Panc1 (cell line): Measurements from ENCODE around the gene SGF29. TPM values are rescaled to one million over a fixed set of nuclear protein-coding genes. Genes with fewer than 3 reads are reported as not detected.
"Not testable (repeated sequence)": the region's sequence is repeated elsewhere in the genome, so short reads cannot be mapped to it uniquely, and the experiment has no call there.

Source experiments
- ATAC-seq: fragments of 200-7000 bp; cut with Tn5 transposase; 2 replicates; pipeline ENCODE4 v1.9.1; 2020; ENCODE audit warnings: mild to moderate bottlenecking, moderate library complexity
- BruUV-seq: library from RNA; stranded (reverse); fragments of 400-500 nt; replicated peaks from 2 replicates; lab custom pipeline; 2021; lab: Mats Ljungman, UMichigan
- CTCF ChIA-PET: fragments of 300-600 bp; sonication (Branson Sonifier 250); formaldehyde crosslinking; loops from one replicate; lab custom pipeline; 2022; ENCODE audit warnings: antibody characterized with exemption; lab: Charles Lee
- POLR2A ChIA-PET: fragments of 300-600 bp; sonication (Branson Sonifier 250); formaldehyde crosslinking; loops from one replicate; lab custom pipeline; 2022; ENCODE audit warnings: antibody characterized with exemption; lab: Charles Lee
- DNase-seq: peaks from one replicate; pipeline ENCODE4 v3.0.0-alpha.2; 2010; ENCODE audit warnings: low read depth, low spot score
- H3K27ac ChIP-seq: 2 replicates; pipeline ENCODE4 v1.5.1; 2011; ENCODE audit warnings: mild to moderate bottlenecking, low read length, inconsistent platforms
- H3K27me3 ChIP-seq: fragments of 200-500 bp; sonication (Bioruptor generic); 2 replicates; pipeline ENCODE4 v1.6.0; 2014; ENCODE audit warnings: low read length, inconsistent platforms; ENCODE audit not compliant: control insufficient read depth, insufficient read depth
- H3K36me3 ChIP-seq: fragments of 200-500 bp; sonication (Bioruptor generic); 2 replicates; pipeline ENCODE4 v1.5.1; 2014; ENCODE audit warnings: inconsistent platforms, mild to moderate bottlenecking, low read length, moderate library complexity; ENCODE audit not compliant: control insufficient read depth, insufficient read depth
- H3K4me1 ChIP-seq: 2 replicates; pipeline ENCODE4 v1.5.1; 2011; ENCODE audit warnings: inconsistent platforms, mild to moderate bottlenecking, low read length, moderate library complexity; ENCODE audit not compliant: control insufficient read depth, insufficient read depth
- H3K4me3 ChIP-seq, 2 experiments: 2 replicates each; pipeline ENCODE4 v1.5.1; 2011 to 2012; ENCODE audit warnings: low read depth in 2 of 2, low read length in 2 of 2, mild to moderate bottlenecking in 2 of 2, inconsistent platforms in 1 of 2, moderate library complexity in 1 of 2
- H3K9me3 ChIP-seq: fragments of 200-500 bp; sonication (Bioruptor generic); 2 replicates; pipeline ENCODE4 v1.5.1; 2014; ENCODE audit warnings: low read depth, mild to moderate bottlenecking, inconsistent platforms, low read length, moderate library complexity; ENCODE audit not compliant: control insufficient read depth, insufficient read depth
- POLR2AphosphoS5 ChIP-seq: IDR thresholded peaks from 2 replicates; pipeline ENCODE4 v1.6.1; 2012; ENCODE audit warnings: mild to moderate bottlenecking, low read depth, low read length, moderate library complexity
- SIN3A ChIP-seq: IDR thresholded peaks from 2 replicates; pipeline ENCODE4 v1.6.1; 2012; ENCODE audit warnings: low read depth, mild to moderate bottlenecking, low read length, moderate library complexity, borderline replicate concordance; ENCODE audit not compliant: insufficient read depth
- TCF7L2 ChIP-seq: IDR thresholded peaks from 2 replicates; pipeline ENCODE4 v1.6.1; 2011; ENCODE audit warnings: mild to moderate bottlenecking, low read depth, low read length, inconsistent platforms
- in situ Hi-C: cut with HindIII; loops from 2 replicates; pipeline ENCODE4 v1.10.0; 2016; ENCODE audit warnings: low sequenced_read_pairs, low pct_unique_long_range_greater_than_20kb
- intact Hi-C: fragments of 100-400 bp; cut with micrococcal nuclease; formaldehyde crosslinking; loops from one replicate; pipeline ENCODE4 v1.10.0; 2022; ENCODE audit not compliant: unreplicated experiment
- total RNA-seq: library from RNA; stranded (reverse); gene quantifications from one replicate; pipeline ENCODE4 v1.2.1, GENCODE V29; 2021; ENCODE audit not compliant: unreplicated experiment
- TF ChIP-seq, protein P1 (sequence below): fragments of 450-650 bp; IDR thresholded peaks from 2 replicates; pipeline ENCODE4 v1.5.1; 2017; ENCODE audit warnings: mild to moderate bottlenecking
- TF ChIP-seq, protein P2 (sequence below), 2 experiments: IDR thresholded peaks; 2 replicates each; pipeline ENCODE4 v1.6.1; 2011 to 2012; ENCODE audit warnings: low read depth in 2 of 2, control low read depth in 1 of 2, low read length in 1 of 2, mild to moderate bottlenecking in 1 of 2, moderate library complexity in 1 of 2; ENCODE audit not compliant: insufficient read depth in 1 of 2

The SGF29 gene
- total RNA-seq, 1 experiment from 2014 or later = 29.5 TPM

DNA sequence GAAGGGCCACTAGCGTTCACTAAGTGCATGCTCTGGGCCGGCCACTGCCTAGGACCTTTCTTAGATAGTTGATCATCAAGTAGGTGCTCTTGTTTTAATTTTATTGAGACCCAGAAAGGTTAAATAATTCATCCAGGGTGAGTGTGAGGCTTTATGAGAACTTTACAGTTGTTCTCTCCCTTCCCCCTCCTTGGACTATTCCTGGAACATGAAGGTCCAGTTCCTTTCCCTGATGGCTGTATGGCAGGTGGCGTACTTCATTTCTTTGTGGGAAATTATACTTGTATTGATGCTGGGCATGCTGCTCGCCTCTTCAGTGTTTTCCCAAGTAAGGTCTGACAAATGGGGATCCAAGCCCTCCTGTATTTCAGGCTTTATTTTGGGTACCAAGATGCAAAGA is 8.5 kb downstream of the SGF29 start:
- Histone ChIP-seq H3K9me3 (peaks cover 2% of the 10 kb centered on the region; the same call in 1 of the 2 replicates), H3K4me1 (0 out of 2 replicates have a peak, but pooled peaks cover 4% of the 10 kb centered on the region), H3K27ac (no peak overlapping the region), H3K27me3 (no peaks in the 10 kb centered on the region), H3K4me3 (no peak overlapping the region), H3K36me3 (no peaks in the 10 kb centered on the region)
- intact Hi-C loops = no loop called here
- in situ Hi-C loops = no loop called here
- no peak for DNase-seq
- no TSS peak for BruUV-seq
- ChIA-PET CTCF (no interaction called here), POLR2A (no interaction called here)
- TF ChIP-seq POLR2AphosphoS5 (no peak), SIN3A (no peak), TCF7L2 (no peak)
- TF ChIP-seq, protein P1, sequence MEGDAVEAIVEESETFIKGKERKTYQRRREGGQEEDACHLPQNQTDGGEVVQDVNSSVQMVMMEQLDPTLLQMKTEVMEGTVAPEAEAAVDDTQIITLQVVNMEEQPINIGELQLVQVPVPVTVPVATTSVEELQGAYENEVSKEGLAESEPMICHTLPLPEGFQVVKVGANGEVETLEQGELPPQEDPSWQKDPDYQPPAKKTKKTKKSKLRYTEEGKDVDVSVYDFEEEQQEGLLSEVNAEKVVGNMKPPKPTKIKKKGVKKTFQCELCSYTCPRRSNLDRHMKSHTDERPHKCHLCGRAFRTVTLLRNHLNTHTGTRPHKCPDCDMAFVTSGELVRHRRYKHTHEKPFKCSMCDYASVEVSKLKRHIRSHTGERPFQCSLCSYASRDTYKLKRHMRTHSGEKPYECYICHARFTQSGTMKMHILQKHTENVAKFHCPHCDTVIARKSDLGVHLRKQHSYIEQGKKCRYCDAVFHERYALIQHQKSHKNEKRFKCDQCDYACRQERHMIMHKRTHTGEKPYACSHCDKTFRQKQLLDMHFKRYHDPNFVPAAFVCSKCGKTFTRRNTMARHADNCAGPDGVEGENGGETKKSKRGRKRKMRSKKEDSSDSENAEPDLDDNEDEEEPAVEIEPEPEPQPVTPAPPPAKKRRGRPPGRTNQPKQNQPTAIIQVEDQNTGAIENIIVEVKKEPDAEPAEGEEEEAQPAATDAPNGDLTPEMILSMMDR = no peak
- TF ChIP-seq, protein P2, sequence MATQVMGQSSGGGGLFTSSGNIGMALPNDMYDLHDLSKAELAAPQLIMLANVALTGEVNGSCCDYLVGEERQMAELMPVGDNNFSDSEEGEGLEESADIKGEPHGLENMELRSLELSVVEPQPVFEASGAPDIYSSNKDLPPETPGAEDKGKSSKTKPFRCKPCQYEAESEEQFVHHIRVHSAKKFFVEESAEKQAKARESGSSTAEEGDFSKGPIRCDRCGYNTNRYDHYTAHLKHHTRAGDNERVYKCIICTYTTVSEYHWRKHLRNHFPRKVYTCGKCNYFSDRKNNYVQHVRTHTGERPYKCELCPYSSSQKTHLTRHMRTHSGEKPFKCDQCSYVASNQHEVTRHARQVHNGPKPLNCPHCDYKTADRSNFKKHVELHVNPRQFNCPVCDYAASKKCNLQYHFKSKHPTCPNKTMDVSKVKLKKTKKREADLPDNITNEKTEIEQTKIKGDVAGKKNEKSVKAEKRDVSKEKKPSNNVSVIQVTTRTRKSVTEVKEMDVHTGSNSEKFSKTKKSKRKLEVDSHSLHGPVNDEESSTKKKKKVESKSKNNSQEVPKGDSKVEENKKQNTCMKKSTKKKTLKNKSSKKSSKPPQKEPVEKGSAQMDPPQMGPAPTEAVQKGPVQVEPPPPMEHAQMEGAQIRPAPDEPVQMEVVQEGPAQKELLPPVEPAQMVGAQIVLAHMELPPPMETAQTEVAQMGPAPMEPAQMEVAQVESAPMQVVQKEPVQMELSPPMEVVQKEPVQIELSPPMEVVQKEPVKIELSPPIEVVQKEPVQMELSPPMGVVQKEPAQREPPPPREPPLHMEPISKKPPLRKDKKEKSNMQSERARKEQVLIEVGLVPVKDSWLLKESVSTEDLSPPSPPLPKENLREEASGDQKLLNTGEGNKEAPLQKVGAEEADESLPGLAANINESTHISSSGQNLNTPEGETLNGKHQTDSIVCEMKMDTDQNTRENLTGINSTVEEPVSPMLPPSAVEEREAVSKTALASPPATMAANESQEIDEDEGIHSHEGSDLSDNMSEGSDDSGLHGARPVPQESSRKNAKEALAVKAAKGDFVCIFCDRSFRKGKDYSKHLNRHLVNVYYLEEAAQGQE (IDR thresholded peaks at IDR 0.05; ENCODE audit: insufficient read depth in 1 of 2, low read depth in 2 of 2, low read length in 1 of 2) = no peak
- ATAC-seq = no peak

DNA sequence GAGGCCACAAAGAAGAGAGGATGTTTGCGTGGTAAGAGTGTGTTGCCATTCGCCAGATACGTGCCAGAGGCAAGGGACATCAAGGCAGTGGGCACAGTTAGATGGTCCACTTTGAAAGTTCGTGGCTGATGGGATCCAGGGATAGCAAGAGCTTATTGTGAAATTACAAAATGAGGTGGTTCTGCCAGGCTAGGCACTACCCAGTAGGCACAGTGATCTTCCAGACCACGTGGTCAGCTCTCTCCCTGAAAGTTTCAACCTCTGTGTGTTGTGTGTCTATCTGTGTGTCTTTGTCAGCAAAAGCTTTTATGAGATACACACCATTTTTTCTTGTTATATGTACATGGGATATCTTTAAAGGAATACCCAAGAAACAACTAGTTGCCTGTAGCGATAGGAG is 9.5 kb downstream of the SGF29 start:
- Histone ChIP-seq H3K4me1 (0 out of 2 replicates have a peak, but pooled peaks cover 4% of the 10 kb centered on the region), H3K27ac (no peak overlapping the region), H3K27me3 (no peaks in the 10 kb centered on the region), H3K9me3 (peaks cover 7% of the 10 kb centered on the region; the same call in 1 of the 2 replicates), H3K4me3 (no peak overlapping the region), H3K36me3 (no peaks in the 10 kb centered on the region)
- POLR2A ChIA-PET = no interaction called here
- in situ Hi-C loops = no loop called here
- ATAC-seq = no peak
- TF ChIP-seq SIN3A = no peak
- no TSS peak for BruUV-seq
- DNase-seq = no peak
- intact Hi-C loops = no loop called here
- CTCF ChIA-PET = no interaction called here

- H3K4me3 ChIP-seq, in situ Hi-C loops, ATAC-seq, H3K4me1 ChIP-seq, H3K36me3 ChIP-seq, H3K27me3 ChIP-seq, POLR2A ChIA-PET, BruUV-seq, H3K27ac ChIP-seq, CTCF ChIA-PET, DNase-seq, H3K9me3 ChIP-seq, intact Hi-C loops: not testable (repeated sequence)
Measured at GRCh38 chr16:28566233-28566925, 12.7 kb downstream of the SGF29 start.
